Transverse colon (tissue), 4 donors: Measurements from ENCODE around the gene NAA25.

Experiments used
- CTCF ChIP-seq, 5 experiments: fragments of 200-600 bp in 3 of 5; fragments of 450-650 bp in 2 of 5; sonication (generic) in 3 of 5; IDR thresholded peaks; 1 replicate in 2 of 5; 2 replicates in 3 of 5; pipeline ENCODE4 v1.5.1; 2016 to 2017; ENCODE audit warnings: antibody characterized with exemption in 5 of 5, inconsistent platforms in 3 of 5, mild to moderate bottlenecking in 2 of 5, moderate library complexity in 1 of 5
- EP300 ChIP-seq: sonication (generic); formaldehyde crosslinking; IDR thresholded peaks from one replicate; pipeline ENCODE4 v1.6.1; 2017; ENCODE audit warnings: antibody characterized with exemption, low read depth
- POLR2A ChIP-seq: fragments of 450-650 bp; IDR thresholded peaks from one replicate; pipeline ENCODE4 v1.6.1; 2016; ENCODE audit warnings: antibody characterized with exemption, mild to moderate bottlenecking, moderate library complexity
- POLR2AphosphoS5 ChIP-seq, 3 donors: sonication (generic); formaldehyde crosslinking; IDR thresholded peaks; one replicate each; pipeline ENCODE4 v1.6.1; 2016; ENCODE audit warnings: antibody characterized with exemption in 3 of 3

- TF ChIP-seq CTCF (IDR thresholded peaks at IDR 0.05) (no peak), POLR2A (no peak), EP300 (no peak), POLR2AphosphoS5 (IDR thresholded peaks at IDR 0.05) (no peak)
Observed at GRCh38 chr12:112134731-112135130, 26.1 kb upstream of the NAA25 start.
